Lower lobe of right lung (tissue), 2 donors: ENCODE data around the gene TCEA3. TPM values are rescaled to one million over a fixed set of nuclear protein-coding genes. Genes with fewer than 3 reads are reported as not detected.
A peak's percentile ranks its signal among the peaks of the same experiment; 100 is the strongest.

Experiments
- ATAC-seq, 2 donors: fragments of 200-7000 bp; cut with Tn5 transposase; one replicate each; pipeline ENCODE4 v1.9.1; 2020 to 2022; ENCODE audit warnings: mild to moderate bottlenecking in 2 of 2, moderate library complexity in 2 of 2
- DNase-seq: peaks from one replicate; pipeline ENCODE4 v3.0.0-alpha.2; 2020
- H3K27ac ChIP-seq: fragments of 200-600 bp; one replicate; pipeline ENCODE4 v1.8.0; 2022
- H3K27me3 ChIP-seq: fragments of 200-600 bp; one replicate; pipeline ENCODE4 v1.8.0; 2022; ENCODE audit warnings: low read depth
- H3K36me3 ChIP-seq: fragments of 200-600 bp; one replicate; pipeline ENCODE4 v1.8.0; 2022; ENCODE audit warnings: mild to moderate bottlenecking
- H3K4me1 ChIP-seq: fragments of 200-600 bp; one replicate; pipeline ENCODE4 v1.8.0; 2022
- H3K4me3 ChIP-seq: fragments of 200-600 bp; one replicate; pipeline ENCODE4 v1.8.0; 2022; ENCODE audit warnings: mild to moderate bottlenecking
- H3K9me3 ChIP-seq: fragments of 200-600 bp; one replicate; pipeline ENCODE4 v1.8.0; 2022
- intact Hi-C: fragments of 100-400 bp; cut with DNase I; formaldehyde crosslinking; loops from one replicate; pipeline ENCODE4 v1.11.0; 2022
- total RNA-seq: library from RNA; stranded (reverse); fragmentation: NEBNext Ultra II Directional; extraction: Animal tissue kit (Norgen Biotek cat#: 25700); gene quantifications from one replicate; pipeline ENCODE4 v1.2.1, GENCODE V29; 2021
- TF ChIP-seq, protein P1 (sequence below): fragments of 200-600 bp; IDR thresholded peaks from one replicate; pipeline ENCODE4 v1.8.0; 2022; ENCODE audit warnings: antibody characterized with exemption, mild to moderate bottlenecking
- donor health status: DM: no; HTN: yes; CAD: no; lungs with severe emphysema.

Gene TCEA3
- total RNA-seq, 1 donor from 2014 or later, result 41.9 TPM

DNA sequence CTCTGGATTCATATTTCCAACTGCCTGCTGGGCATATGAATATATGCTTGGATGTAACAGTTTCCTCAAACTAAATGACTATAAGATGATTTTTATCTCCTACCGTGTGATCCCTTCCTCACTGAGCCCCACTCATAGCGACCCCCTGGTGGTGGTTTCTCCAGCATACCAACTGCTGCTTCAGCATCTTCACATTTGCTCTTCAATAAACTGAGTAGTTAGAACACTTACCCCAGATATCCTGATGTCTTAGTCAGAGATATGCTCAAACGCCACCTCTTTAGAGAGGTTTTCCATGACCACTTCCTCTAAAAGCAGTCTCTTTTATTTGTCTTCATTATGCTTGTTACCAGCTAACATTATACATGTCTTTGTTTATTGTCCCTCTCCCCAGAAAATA, 70.3 kb downstream of the TCEA3 start:
- H3K27me3 ChIP-seq, result no peaks in the 10 kb centered on the region
- DNase-seq (no peak), ATAC-seq (no peak)
- H3K4me1 ChIP-seq, result no peaks in the 10 kb centered on the region
- H3K9me3 ChIP-seq, result no peaks in the 10 kb centered on the region
- no peak overlapping the region for H3K27ac ChIP-seq
- TF ChIP-seq, protein P1, sequence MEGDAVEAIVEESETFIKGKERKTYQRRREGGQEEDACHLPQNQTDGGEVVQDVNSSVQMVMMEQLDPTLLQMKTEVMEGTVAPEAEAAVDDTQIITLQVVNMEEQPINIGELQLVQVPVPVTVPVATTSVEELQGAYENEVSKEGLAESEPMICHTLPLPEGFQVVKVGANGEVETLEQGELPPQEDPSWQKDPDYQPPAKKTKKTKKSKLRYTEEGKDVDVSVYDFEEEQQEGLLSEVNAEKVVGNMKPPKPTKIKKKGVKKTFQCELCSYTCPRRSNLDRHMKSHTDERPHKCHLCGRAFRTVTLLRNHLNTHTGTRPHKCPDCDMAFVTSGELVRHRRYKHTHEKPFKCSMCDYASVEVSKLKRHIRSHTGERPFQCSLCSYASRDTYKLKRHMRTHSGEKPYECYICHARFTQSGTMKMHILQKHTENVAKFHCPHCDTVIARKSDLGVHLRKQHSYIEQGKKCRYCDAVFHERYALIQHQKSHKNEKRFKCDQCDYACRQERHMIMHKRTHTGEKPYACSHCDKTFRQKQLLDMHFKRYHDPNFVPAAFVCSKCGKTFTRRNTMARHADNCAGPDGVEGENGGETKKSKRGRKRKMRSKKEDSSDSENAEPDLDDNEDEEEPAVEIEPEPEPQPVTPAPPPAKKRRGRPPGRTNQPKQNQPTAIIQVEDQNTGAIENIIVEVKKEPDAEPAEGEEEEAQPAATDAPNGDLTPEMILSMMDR, result no peak
- H3K4me3 ChIP-seq, result no peak overlapping the region
- no peaks in the 10 kb centered on the region for H3K36me3 ChIP-seq
- intact Hi-C loops, result no loop called here

DNA sequence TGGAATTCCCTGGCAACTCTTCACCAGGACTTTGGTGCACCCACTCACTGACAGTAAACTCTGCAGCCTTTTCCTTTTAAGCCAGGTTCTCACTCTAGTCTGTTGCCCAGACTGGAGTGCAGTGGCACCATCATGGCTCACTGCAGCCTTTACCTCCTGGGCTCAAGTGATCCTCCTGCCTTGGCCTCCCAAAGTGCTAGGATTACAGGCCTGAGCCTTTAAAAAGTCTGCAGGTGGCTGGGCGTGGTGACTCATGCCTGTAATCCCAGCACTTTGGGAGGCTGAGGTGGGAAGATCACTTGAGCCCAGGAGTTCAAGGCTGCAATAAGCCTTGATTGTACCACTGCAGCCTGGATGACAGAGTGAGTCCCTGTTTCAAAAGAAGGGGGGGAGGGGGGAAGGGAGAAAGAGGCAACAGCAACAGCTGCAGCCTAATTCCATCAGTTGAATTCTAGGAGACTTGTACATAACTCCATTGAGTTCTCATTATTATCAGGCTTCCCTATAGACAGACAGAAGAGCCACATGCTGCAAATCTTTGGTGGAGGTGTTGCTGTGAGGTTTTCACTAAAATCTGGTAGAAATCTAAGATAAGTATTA, 72.4 kb downstream of the TCEA3 start:
- no peak for DNase-seq
- Histone ChIP-seq H3K36me3 (no peaks in the 10 kb centered on the region), H3K4me3 (no peak overlapping the region), H3K4me1 (no peaks in the 10 kb centered on the region), H3K27me3 (no peaks in the 10 kb centered on the region), H3K27ac (no peak overlapping the region), H3K9me3 (no peaks in the 10 kb centered on the region)
- TF ChIP-seq, protein P1, result no peak
- intact Hi-C loops, result no loop called here
- no peak for ATAC-seq

DNA sequence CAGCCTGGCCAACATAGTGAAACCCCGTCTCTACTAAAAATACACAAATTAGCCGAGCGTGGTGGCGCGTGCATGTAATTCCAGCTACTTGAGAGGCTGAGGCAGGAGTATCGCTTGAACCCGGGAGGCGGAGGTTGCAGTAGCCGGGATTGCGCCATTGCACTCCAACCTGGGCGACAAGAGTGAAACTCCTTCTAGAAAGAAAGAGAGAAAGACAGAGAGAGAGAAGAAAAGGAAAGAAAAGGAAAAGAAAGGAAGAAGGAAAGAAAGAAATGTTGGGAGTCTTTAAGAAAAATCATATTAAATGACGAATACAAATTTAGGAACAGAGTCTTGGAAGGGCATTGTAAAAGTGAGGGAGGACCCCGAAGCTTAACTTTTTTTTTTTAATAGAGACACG, 78.6 kb downstream of the TCEA3 start:
- TF ChIP-seq, protein P1, result no peak
- no peaks in the 10 kb centered on the region for H3K27me3 ChIP-seq
- intact Hi-C loops, result no loop called here
- H3K27ac ChIP-seq, result no peak overlapping the region
- ATAC-seq (no peak), DNase-seq (no peak)
- H3K36me3 ChIP-seq, result no peaks in the 10 kb centered on the region
- H3K9me3 ChIP-seq, result no peaks in the 10 kb centered on the region
- H3K4me3 ChIP-seq, result no peak overlapping the region
- H3K4me1 ChIP-seq, result peaks cover 30% of the 10 kb centered on the region

DNA sequence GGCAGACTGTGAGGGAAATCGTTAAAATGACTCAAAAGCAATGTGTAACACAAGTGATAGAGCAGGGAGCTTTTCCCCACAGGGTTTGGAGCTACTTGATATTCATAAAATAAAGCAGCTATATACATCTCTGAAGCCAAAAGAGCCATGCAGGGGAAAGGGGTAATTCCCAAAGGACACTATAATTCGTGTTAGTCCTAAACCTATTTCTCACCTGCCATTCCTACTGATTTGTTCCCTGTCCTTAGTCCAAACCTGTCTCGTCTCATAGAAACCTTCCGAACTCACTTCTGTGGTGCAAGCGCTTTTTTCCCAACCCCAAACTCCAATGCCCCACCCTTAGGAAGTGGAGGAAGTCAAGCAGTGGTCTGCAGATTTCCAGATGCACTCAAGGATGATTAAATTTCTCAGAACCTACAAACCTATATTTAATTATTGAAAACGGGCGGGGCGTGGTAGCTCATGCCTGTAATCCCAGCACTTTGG, 79.5 kb downstream of the TCEA3 start:
- H3K4me1 ChIP-seq, result peaks cover 39% of the 10 kb centered on the region
- H3K27me3 ChIP-seq, result no peaks in the 10 kb centered on the region
- TF ChIP-seq, protein P1, result no peak
- intact Hi-C loops, result no loop called here
- H3K9me3 ChIP-seq, result no peaks in the 10 kb centered on the region
- peak overlapping the region; percentile 95 for H3K27ac ChIP-seq
- peak overlapping the region; percentile 89 for H3K4me3 ChIP-seq
- DNase-seq, result no peak
- no peak for ATAC-seq
- no peaks in the 10 kb centered on the region for H3K36me3 ChIP-seq

DNA sequence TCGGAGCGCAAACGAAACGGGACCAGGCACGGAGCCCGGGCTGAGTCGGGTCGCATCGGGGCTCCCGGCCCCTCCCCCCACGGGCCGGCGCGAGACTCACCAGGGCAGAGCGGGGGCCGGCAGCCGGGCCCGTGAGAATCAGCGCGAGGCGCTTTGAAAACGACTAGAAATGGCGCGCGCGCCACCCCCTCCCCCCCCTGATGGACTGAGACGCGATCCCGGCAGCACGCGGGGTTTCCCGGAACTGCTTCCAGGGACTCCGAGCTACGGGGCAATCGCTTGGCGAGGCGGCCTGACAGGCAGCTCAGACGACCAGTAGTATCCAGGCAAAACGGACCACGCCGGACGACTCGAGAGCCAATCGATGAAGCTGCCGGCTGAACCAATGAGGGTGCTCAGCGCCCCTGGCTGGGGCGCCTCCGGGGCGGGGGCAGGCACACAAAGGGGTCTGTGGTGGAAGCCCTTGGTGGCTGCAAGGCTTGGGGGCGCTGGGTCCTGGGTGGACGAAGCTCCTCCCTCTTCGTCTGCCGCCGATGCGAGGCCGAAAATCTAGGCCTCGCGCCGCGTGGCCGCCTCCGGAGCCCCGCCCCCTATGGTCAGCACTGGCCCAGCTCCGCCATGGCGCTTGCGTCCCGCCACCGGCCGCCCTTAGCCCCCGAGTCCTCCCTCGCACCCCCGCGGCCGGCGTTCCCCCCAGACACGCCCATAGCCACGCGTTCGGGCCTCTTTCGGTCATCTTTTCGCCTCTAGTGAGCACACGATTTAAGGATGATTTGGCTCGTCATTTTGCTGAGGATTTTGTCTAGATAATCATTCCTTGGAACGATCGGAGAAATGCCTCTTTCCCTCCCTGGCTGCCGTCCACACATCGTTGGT, 80.2 kb downstream of the TCEA3 start, which contains the start of gene HNRNPR:
TSS of gene HNRNPR (minus strand) at position 174 of the 876 bp plus-strand sequence. CDS start 3,276 bp downstream, outside the sequence.
- H3K4me3 ChIP-seq, result peak within 1 kb of the TSS; percentile 89
- peak; percentile 100 for DNase-seq
- TF ChIP-seq, protein P1, result no peak
- intact Hi-C loops, result no loop called here
- peaks cover 45% of the 10 kb centered on the region for H3K4me1 ChIP-seq
- H3K27me3 ChIP-seq, result no peaks in the 10 kb centered on the region
- ATAC-seq, result peak; percentile 98
- H3K27ac ChIP-seq, result peak within 1 kb of the TSS; percentile 95
- no peaks in the 10 kb centered on the region for H3K9me3 ChIP-seq
- H3K36me3 ChIP-seq, result no peaks in the 10 kb centered on the region
